ENCODE measurements around the gene TMEM72.

The TMEM72 gene

GRCh38 chr10:44960482-44961229 is 49.5 kb downstream of the TMEM72 start:
- Histone ChIP-seq H3K4me1 (ENCODE audit: control insufficient read depth in 1 of 2, insufficient read depth in 2 of 2, low read length in 2 of 2) (peaks cover 63 to 67% of the 10 kb centered on the region in 2 donors), H3K4me3 (ENCODE audit: low read depth in 1 of 2, low read length in 2 of 2) (peak overlapping the region; percentile 86 to 94)

GRCh38 chr10:44961230-44961571 is 50.1 kb downstream of the TMEM72 start:
- Histone ChIP-seq H3K36me3 (ENCODE audit: control insufficient read depth in 1 of 2, insufficient read depth in 2 of 2, low read length in 2 of 2) (peaks cover 0 to 6% of the 10 kb centered on the region in 2 donors), H3K4me1 (ENCODE audit: control insufficient read depth in 1 of 2, insufficient read depth in 2 of 2, low read length in 2 of 2) (peaks cover 68 to 72% of the 10 kb centered on the region in 2 donors), H3K27ac (ENCODE audit: low read depth, low read length) (no peak overlapping the region), H3K27me3 (ENCODE audit: control insufficient read depth in 1 of 2, insufficient read depth in 2 of 2, low read length in 2 of 2) (no peaks in the 10 kb centered on the region), H3K9ac (ENCODE audit: low read depth in 1 of 2, low read length in 2 of 2) (peak overlapping the region; percentile 63 to 86), H3K9me3 (ENCODE audit: control insufficient read depth in 1 of 2, low read length in 2 of 2) (no peaks in the 10 kb centered on the region), H3K4me3 (ENCODE audit: low read depth in 1 of 2, low read length in 2 of 2) (peak overlapping the region; percentile 86 to 94)

More at GRCh38 chr10:44960482-44961229, 49.5 kb downstream of the TMEM72 start:
- Histone ChIP-seq H3K27ac (ENCODE audit: low read depth, low read length) (peak overlapping the region; percentile 15), H3K27me3 (ENCODE audit: control insufficient read depth in 1 of 2, insufficient read depth in 2 of 2, low read length in 2 of 2) (no peaks in the 10 kb centered on the region), H3K9me3 (ENCODE audit: control insufficient read depth in 1 of 2, low read length in 2 of 2) (no peaks in the 10 kb centered on the region), H3K9ac (ENCODE audit: low read depth in 1 of 2, low read length in 2 of 2) (peak overlapping the region; percentile 63 to 86), H3K36me3 (ENCODE audit: control insufficient read depth in 1 of 2, insufficient read depth in 2 of 2, low read length in 2 of 2) (peaks cover 0 to 10% of the 10 kb centered on the region in 2 donors)

- H3K4me1 ChIP-seq (ENCODE audit: control insufficient read depth in 1 of 2, insufficient read depth in 2 of 2, low read length in 2 of 2), result peaks cover 75 to 80% of the 10 kb centered on the region in 2 donors
- peak overlapping the region; percentile 7 to 86 for H3K4me3 ChIP-seq (ENCODE audit: low read depth in 1 of 2, low read length in 2 of 2)
- peak overlapping the region; percentile 43 to 63 for H3K9ac ChIP-seq (ENCODE audit: low read depth in 1 of 2, low read length in 2 of 2)
- no peaks in the 10 kb centered on the region for H3K9me3 ChIP-seq (ENCODE audit: control insufficient read depth in 1 of 2, low read length in 2 of 2)
- H3K27ac ChIP-seq (ENCODE audit: low read depth, low read length), result no peak overlapping the region
- no peaks in the 10 kb centered on the region for H3K27me3 ChIP-seq (ENCODE audit: control insufficient read depth in 1 of 2, insufficient read depth in 2 of 2, low read length in 2 of 2)
- H3K36me3 ChIP-seq (ENCODE audit: control insufficient read depth in 1 of 2, insufficient read depth in 2 of 2, low read length in 2 of 2), result no peaks in the 10 kb centered on the region
These were observed 51.0 kb downstream of the TMEM72 start for GRCh38 chr10:44961931-44962750.

- H3K27me3 ChIP-seq (ENCODE audit: control insufficient read depth in 1 of 2, insufficient read depth in 2 of 2, low read length in 2 of 2), result no peaks in the 10 kb centered on the region
- no peaks in the 10 kb centered on the region for H3K9me3 ChIP-seq (ENCODE audit: control insufficient read depth in 1 of 2, low read length in 2 of 2)
- peak overlapping the region; percentile 43 to 57 for H3K9ac ChIP-seq (ENCODE audit: low read depth in 1 of 2, low read length in 2 of 2)
- H3K4me1 ChIP-seq (ENCODE audit: control insufficient read depth in 1 of 2, insufficient read depth in 2 of 2, low read length in 2 of 2), result peaks cover 73 to 80% of the 10 kb centered on the region in 2 donors
- peak overlapping the region; percentile 39 for H3K27ac ChIP-seq (ENCODE audit: low read depth, low read length)
- H3K36me3 ChIP-seq (ENCODE audit: control insufficient read depth in 1 of 2, insufficient read depth in 2 of 2, low read length in 2 of 2), result no peaks in the 10 kb centered on the region
- peak overlapping the region; percentile 29 to 32 for H3K4me3 ChIP-seq (ENCODE audit: low read depth in 1 of 2, low read length in 2 of 2)
These were observed 52.0 kb downstream of the TMEM72 start for GRCh38 chr10:44962870-44963738.

- no peaks in the 10 kb centered on the region for H3K27me3 ChIP-seq (ENCODE audit: control insufficient read depth in 1 of 2, insufficient read depth in 2 of 2, low read length in 2 of 2)
- peaks cover 72 to 83% of the 10 kb centered on the region in 2 donors for H3K4me1 ChIP-seq (ENCODE audit: control insufficient read depth in 1 of 2, insufficient read depth in 2 of 2, low read length in 2 of 2)
- peak overlapping the region; percentile 29 to 32 for H3K4me3 ChIP-seq (ENCODE audit: low read depth in 1 of 2, low read length in 2 of 2)
- H3K36me3 ChIP-seq (ENCODE audit: control insufficient read depth in 1 of 2, insufficient read depth in 2 of 2, low read length in 2 of 2), result no peaks in the 10 kb centered on the region
- peak overlapping the region; percentile 54 for H3K27ac ChIP-seq (ENCODE audit: low read depth, low read length)
- peak overlapping the region; percentile 43 to 57 for H3K9ac ChIP-seq (ENCODE audit: low read depth in 1 of 2, low read length in 2 of 2)
- H3K9me3 ChIP-seq (ENCODE audit: control insufficient read depth in 1 of 2, low read length in 2 of 2), result no peaks in the 10 kb centered on the region
These were observed 52.9 kb downstream of the TMEM72 start for GRCh38 chr10:44963772-44964633.

- H3K27ac ChIP-seq (ENCODE audit: low read depth, low read length), result no peak overlapping the region
These were observed 54.0 kb downstream of the TMEM72 start for GRCh38 chr10:44965104-44965503.

GRCh38 chr10:44965651-44966097 is 54.5 kb downstream of the TMEM72 start:
- Histone ChIP-seq H3K4me3 (ENCODE audit: low read depth in 1 of 2, low read length in 2 of 2) (peak overlapping the region in 1 of 2 donors; percentile 19), H3K9ac (ENCODE audit: low read depth in 1 of 2, low read length in 2 of 2) (no peak overlapping the region), H3K36me3 (ENCODE audit: control insufficient read depth in 1 of 2, insufficient read depth in 2 of 2, low read length in 2 of 2) (peaks cover 0 to 7% of the 10 kb centered on the region in 2 donors), H3K27me3 (ENCODE audit: control insufficient read depth in 1 of 2, insufficient read depth in 2 of 2, low read length in 2 of 2) (no peaks in the 10 kb centered on the region), H3K9me3 (ENCODE audit: control insufficient read depth in 1 of 2, low read length in 2 of 2) (no peaks in the 10 kb centered on the region), H3K4me1 (ENCODE audit: control insufficient read depth in 1 of 2, insufficient read depth in 2 of 2, low read length in 2 of 2) (peaks cover 74 to 76% of the 10 kb centered on the region in 2 donors), H3K27ac (ENCODE audit: low read depth, low read length) (no peak overlapping the region)

More at GRCh38 chr10:44965104-44965503, 54.0 kb downstream of the TMEM72 start:
- Histone ChIP-seq H3K9ac (ENCODE audit: low read depth in 1 of 2, low read length in 2 of 2) (no peak overlapping the region), H3K4me1 (ENCODE audit: control insufficient read depth in 1 of 2, insufficient read depth in 2 of 2, low read length in 2 of 2) (peaks cover 76 to 79% of the 10 kb centered on the region in 2 donors), H3K4me3 (ENCODE audit: low read depth in 1 of 2, low read length in 2 of 2) (no peak overlapping the region), H3K27me3 (ENCODE audit: control insufficient read depth in 1 of 2, insufficient read depth in 2 of 2, low read length in 2 of 2) (no peaks in the 10 kb centered on the region), H3K9me3 (ENCODE audit: control insufficient read depth in 1 of 2, low read length in 2 of 2) (no peaks in the 10 kb centered on the region), H3K36me3 (ENCODE audit: control insufficient read depth in 1 of 2, insufficient read depth in 2 of 2, low read length in 2 of 2) (peaks cover 0 to 5% of the 10 kb centered on the region in 2 donors)

- Histone ChIP-seq H3K27ac (ENCODE audit: low read depth, low read length) (peak overlapping the region; percentile 1), H3K4me3 (ENCODE audit: low read depth in 1 of 2, low read length in 2 of 2) (peak overlapping the region; percentile 7 to 19), H3K36me3 (ENCODE audit: control insufficient read depth in 1 of 2, insufficient read depth in 2 of 2, low read length in 2 of 2) (peaks cover 0 to 13% of the 10 kb centered on the region in 2 donors), H3K9me3 (ENCODE audit: control insufficient read depth in 1 of 2, low read length in 2 of 2) (no peaks in the 10 kb centered on the region), H3K27me3 (ENCODE audit: control insufficient read depth in 1 of 2, insufficient read depth in 2 of 2, low read length in 2 of 2) (no peaks in the 10 kb centered on the region), H3K4me1 (ENCODE audit: control insufficient read depth in 1 of 2, insufficient read depth in 2 of 2, low read length in 2 of 2) (peaks cover 68 to 70% of the 10 kb centered on the region in 2 donors), H3K9ac (ENCODE audit: low read depth in 1 of 2, low read length in 2 of 2) (no peak overlapping the region)
These were observed 55.1 kb downstream of the TMEM72 start for GRCh38 chr10:44966129-44966815.
